ENCODE results near the gene SPOP.

GRCh38 chr17:49690256-49690655 is 12.4 kb upstream of the SPOP start:
- TF ChIP-seq, protein P1, sequence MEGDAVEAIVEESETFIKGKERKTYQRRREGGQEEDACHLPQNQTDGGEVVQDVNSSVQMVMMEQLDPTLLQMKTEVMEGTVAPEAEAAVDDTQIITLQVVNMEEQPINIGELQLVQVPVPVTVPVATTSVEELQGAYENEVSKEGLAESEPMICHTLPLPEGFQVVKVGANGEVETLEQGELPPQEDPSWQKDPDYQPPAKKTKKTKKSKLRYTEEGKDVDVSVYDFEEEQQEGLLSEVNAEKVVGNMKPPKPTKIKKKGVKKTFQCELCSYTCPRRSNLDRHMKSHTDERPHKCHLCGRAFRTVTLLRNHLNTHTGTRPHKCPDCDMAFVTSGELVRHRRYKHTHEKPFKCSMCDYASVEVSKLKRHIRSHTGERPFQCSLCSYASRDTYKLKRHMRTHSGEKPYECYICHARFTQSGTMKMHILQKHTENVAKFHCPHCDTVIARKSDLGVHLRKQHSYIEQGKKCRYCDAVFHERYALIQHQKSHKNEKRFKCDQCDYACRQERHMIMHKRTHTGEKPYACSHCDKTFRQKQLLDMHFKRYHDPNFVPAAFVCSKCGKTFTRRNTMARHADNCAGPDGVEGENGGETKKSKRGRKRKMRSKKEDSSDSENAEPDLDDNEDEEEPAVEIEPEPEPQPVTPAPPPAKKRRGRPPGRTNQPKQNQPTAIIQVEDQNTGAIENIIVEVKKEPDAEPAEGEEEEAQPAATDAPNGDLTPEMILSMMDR (IDR thresholded peaks at IDR 0.05 in 4 of 5, conservative IDR thresholded peaks at IDR 0.05 in 1 of 5): no peak
- TF ChIP-seq POLR2A (IDR thresholded peaks at IDR 0.05): no peak

Data from gastrocnemius medialis (tissue), 4 donors.